Mesendoderm (in vitro differentiated cells): ENCODE measurements around the gene KAT6B.

Experiments used
- DNase-seq: peaks from one replicate; pipeline ENCODE4 v3.0.0; 2013
- H2AK5ac ChIP-seq: 2 replicates; pipeline ENCODE4 v1.6.1; 2013; ENCODE audit warnings: low read length, inconsistent platforms
- H2BK120ac ChIP-seq: 2 replicates; pipeline ENCODE4 v1.6.1; 2013; ENCODE audit warnings: low read depth, mild to moderate bottlenecking, low read length, moderate library complexity, mixed read lengths
- H2BK15ac ChIP-seq: replicated peaks from 2 replicates; pipeline ENCODE4 v1.6.1; 2013; ENCODE audit warnings: low read depth, mild to moderate bottlenecking, moderate library complexity
- H2BK5ac ChIP-seq: 2 replicates; pipeline ENCODE4 v1.6.1; 2013; ENCODE audit warnings: low read length, inconsistent platforms
- H3K18ac ChIP-seq: 2 replicates; pipeline ENCODE4 v1.6.1; 2013; ENCODE audit warnings: mild to moderate bottlenecking, low read length, mixed read lengths
- H3K23ac ChIP-seq: one replicate; pipeline ENCODE4 v1.6.1; 2013; ENCODE audit warnings: low read length
- H3K27ac ChIP-seq: 2 replicates; pipeline ENCODE4 v1.5.1; 2013; ENCODE audit warnings: low read depth, mild to moderate bottlenecking, inconsistent platforms, low read length, moderate library complexity
- H3K27me3 ChIP-seq: 2 replicates; pipeline ENCODE4 v1.6.1; 2013; ENCODE audit warnings: low read length, control low read depth, mild to moderate bottlenecking, inconsistent platforms; ENCODE audit not compliant: insufficient read depth, poor library complexity
- H3K36me3 ChIP-seq: 2 replicates; pipeline ENCODE4 v1.6.1; 2013; ENCODE audit warnings: low read length, inconsistent platforms; ENCODE audit not compliant: control insufficient read depth, insufficient read depth
- H3K4ac ChIP-seq: one replicate; pipeline ENCODE4 v1.6.1; 2013; ENCODE audit warnings: low read depth, mild to moderate bottlenecking, low read length, moderate library complexity
- H3K4me1 ChIP-seq: 2 replicates; pipeline ENCODE4 v1.6.1; 2013; ENCODE audit warnings: low read depth, low read length, inconsistent platforms; ENCODE audit not compliant: control insufficient read depth
- H3K4me2 ChIP-seq: 2 replicates; pipeline ENCODE4 v1.6.1; 2013; ENCODE audit warnings: low read length
- H3K4me3 ChIP-seq: 2 replicates; pipeline ENCODE4 v1.5.1; 2013; ENCODE audit warnings: mild to moderate bottlenecking, low read length
- H3K56ac ChIP-seq: one replicate; pipeline ENCODE4 v1.6.1; 2013; ENCODE audit warnings: low read length
- H3K79me1 ChIP-seq: 2 replicates; pipeline ENCODE4 v1.6.1; 2013; ENCODE audit warnings: low read length, inconsistent platforms
- H3K79me2 ChIP-seq: 2 replicates; pipeline ENCODE4 v1.6.1; 2013; ENCODE audit warnings: mild to moderate bottlenecking, low read length; ENCODE audit not compliant: control insufficient read depth, insufficient read depth
- H3K9ac ChIP-seq: 2 replicates; pipeline ENCODE4 v1.6.1; 2013; ENCODE audit warnings: low read length, inconsistent platforms
- H4K5ac ChIP-seq: one replicate; pipeline ENCODE4 v1.6.1; 2013; ENCODE audit warnings: low read length
- H4K8ac ChIP-seq: one replicate; pipeline ENCODE4 v1.6.1; 2013; ENCODE audit warnings: low read depth, mild to moderate bottlenecking, control low read depth, low read length, moderate library complexity
- WGBS: extraction: QIAGEN DNeasy Blood & Tissue Kit; methylation state at CpG from one replicate; pipeline ENCODE4 v1.1.7; 2013; ENCODE audit warnings: low lambda C conversion rate, missing lambda C conversion rate; ENCODE audit not compliant: insufficient coverage; ENCODE audit errors: extremely low coverage; 5-methylcytosine and 5-hydroxymethylcytosine counted together

The KAT6B gene

GRCh38 chr10:74925291-74925690 is 98.9 kb downstream of the KAT6B start:
- H3K4me2 ChIP-seq: no peak overlapping the region
- H3K27me3 ChIP-seq: no peaks in the 10 kb centered on the region
- H2BK120ac ChIP-seq: no peak overlapping the region
- no peak overlapping the region for H3K23ac ChIP-seq
- H3K4me1 ChIP-seq: peaks cover 10% of the 10 kb centered on the region
- H2AK5ac ChIP-seq: no peak overlapping the region
- H3K9ac ChIP-seq: no peak overlapping the region
- no peak overlapping the region for H3K4ac ChIP-seq
- no peak overlapping the region for H2BK5ac ChIP-seq
- DNase-seq: no peak
- H4K5ac ChIP-seq: no peak overlapping the region
- H3K18ac ChIP-seq: no peak overlapping the region
- H3K27ac ChIP-seq: no peak overlapping the region
- H2BK15ac ChIP-seq: no peak overlapping the region
- H4K8ac ChIP-seq: no peak overlapping the region
- H3K79me2 ChIP-seq: no peaks in the 10 kb centered on the region
- peaks cover 4% of the 10 kb centered on the region for H3K79me1 ChIP-seq
- no CpG with 5 or more reads among the region's 1 CpG for WGBS
- H3K36me3 ChIP-seq: no peaks in the 10 kb centered on the region
- H3K4me3 ChIP-seq: no peak overlapping the region
- no peak overlapping the region for H3K56ac ChIP-seq

- no peak overlapping the region for H4K5ac ChIP-seq
- no peak overlapping the region for H3K27ac ChIP-seq
- no peak overlapping the region for H4K8ac ChIP-seq
- H3K4ac ChIP-seq: no peak overlapping the region
- no peak overlapping the region for H2BK5ac ChIP-seq
- H3K23ac ChIP-seq: peak overlapping the region; percentile 39
- H3K79me2 ChIP-seq: no peaks in the 10 kb centered on the region
- peaks cover 10% of the 10 kb centered on the region for H3K4me1 ChIP-seq
- DNase-seq: no peak
- no peak overlapping the region for H2AK5ac ChIP-seq
- WGBS: no CpG with 5 or more reads among the region's 4 CpGs
- H3K4me2 ChIP-seq: no peak overlapping the region
- H3K27me3 ChIP-seq: no peaks in the 10 kb centered on the region
- H3K36me3 ChIP-seq: no peaks in the 10 kb centered on the region
- no peak overlapping the region for H2BK120ac ChIP-seq
- H3K4me3 ChIP-seq: no peak overlapping the region
- no peak overlapping the region for H3K9ac ChIP-seq
- H2BK15ac ChIP-seq: no peak overlapping the region
- H3K79me1 ChIP-seq: peaks cover 4% of the 10 kb centered on the region
- no peak overlapping the region for H3K18ac ChIP-seq
- no peak overlapping the region for H3K56ac ChIP-seq
Observed at GRCh38 chr10:74925708-74926107, 99.3 kb downstream of the KAT6B start.

- no peak overlapping the region for H3K27ac ChIP-seq
- no peak overlapping the region for H4K5ac ChIP-seq
- no CpG with 5 or more reads among the region's 4 CpGs for WGBS
- H3K23ac ChIP-seq: no peak overlapping the region
- no peaks in the 10 kb centered on the region for H3K36me3 ChIP-seq
- H3K4me2 ChIP-seq: no peak overlapping the region
- no peak overlapping the region for H3K9ac ChIP-seq
- no peak overlapping the region for H2BK5ac ChIP-seq
- H2BK15ac ChIP-seq: no peak overlapping the region
- no peak overlapping the region for H2BK120ac ChIP-seq
- H3K18ac ChIP-seq: no peak overlapping the region
- no peak overlapping the region for H4K8ac ChIP-seq
- peaks cover 4% of the 10 kb centered on the region for H3K79me1 ChIP-seq
- H3K4me3 ChIP-seq: no peak overlapping the region
- H3K27me3 ChIP-seq: no peaks in the 10 kb centered on the region
- H3K4me1 ChIP-seq: peaks cover 7% of the 10 kb centered on the region
- H3K56ac ChIP-seq: no peak overlapping the region
- no peak overlapping the region for H2AK5ac ChIP-seq
- no peak overlapping the region for H3K4ac ChIP-seq
- DNase-seq: no peak
- no peaks in the 10 kb centered on the region for H3K79me2 ChIP-seq
Observed at GRCh38 chr10:74926791-74927585, 100.6 kb downstream of the KAT6B start.

GRCh38 chr10:74927701-74928100 is 101.3 kb downstream of the KAT6B start:
- H3K79me1 ChIP-seq: peaks cover 4% of the 10 kb centered on the region
- H3K23ac ChIP-seq: no peak overlapping the region
- H3K4me3 ChIP-seq: no peak overlapping the region
- no peak overlapping the region for H3K9ac ChIP-seq
- no peaks in the 10 kb centered on the region for H3K36me3 ChIP-seq
- H3K79me2 ChIP-seq: no peaks in the 10 kb centered on the region
- H3K4me2 ChIP-seq: no peak overlapping the region
- no peaks in the 10 kb centered on the region for H3K27me3 ChIP-seq
- no peak overlapping the region for H3K18ac ChIP-seq
- H2BK15ac ChIP-seq: no peak overlapping the region
- no peak for DNase-seq
- H4K8ac ChIP-seq: no peak overlapping the region
- no peak overlapping the region for H3K4ac ChIP-seq
- no peak overlapping the region for H2AK5ac ChIP-seq
- H3K4me1 ChIP-seq: peaks cover 7% of the 10 kb centered on the region
- H3K56ac ChIP-seq: no peak overlapping the region
- H4K5ac ChIP-seq: no peak overlapping the region
- no peak overlapping the region for H2BK5ac ChIP-seq
- no peak overlapping the region for H3K27ac ChIP-seq
- no CpG with 5 or more reads among the region's 2 CpGs for WGBS
- H2BK120ac ChIP-seq: no peak overlapping the region

- no peak overlapping the region for H3K4me3 ChIP-seq
- H3K4me1 ChIP-seq: peaks cover 4% of the 10 kb centered on the region
- H3K79me1 ChIP-seq: peaks cover 4% of the 10 kb centered on the region
- H3K27ac ChIP-seq: no peak overlapping the region
- no peak overlapping the region for H2AK5ac ChIP-seq
- no peak overlapping the region for H3K56ac ChIP-seq
- no peaks in the 10 kb centered on the region for H3K79me2 ChIP-seq
- H3K27me3 ChIP-seq: no peaks in the 10 kb centered on the region
- H3K9ac ChIP-seq: no peak overlapping the region
- no peak overlapping the region for H2BK5ac ChIP-seq
- H2BK120ac ChIP-seq: no peak overlapping the region
- no peak overlapping the region for H3K23ac ChIP-seq
- no peak overlapping the region for H4K5ac ChIP-seq
- DNase-seq: no peak
- H4K8ac ChIP-seq: no peak overlapping the region
- H3K36me3 ChIP-seq: no peaks in the 10 kb centered on the region
- WGBS: no CpG with 5 or more reads among the region's 2 CpGs
- H3K18ac ChIP-seq: no peak overlapping the region
- no peak overlapping the region for H3K4me2 ChIP-seq
- no peak overlapping the region for H2BK15ac ChIP-seq
- no peak overlapping the region for H3K4ac ChIP-seq
Observed at GRCh38 chr10:74928742-74929191, 102.4 kb downstream of the KAT6B start.

GRCh38 chr10:74929197-74929596 is 102.8 kb downstream of the KAT6B start:
- H2BK120ac ChIP-seq: no peak overlapping the region
- no peak overlapping the region for H3K4me3 ChIP-seq
- WGBS: no CpG with 5 or more reads among the region's 5 CpGs

More at GRCh38 chr10:74929197-74929596, 102.8 kb downstream of the KAT6B start:
- Histone ChIP-seq H4K8ac (no peak overlapping the region), H2BK5ac (no peak overlapping the region), H3K23ac (no peak overlapping the region), H4K5ac (no peak overlapping the region), H3K27ac (no peak overlapping the region), H2BK15ac (no peak overlapping the region), H3K56ac (no peak overlapping the region), H2AK5ac (no peak overlapping the region), H3K4me1 (peaks cover 3% of the 10 kb centered on the region), H3K79me1 (peaks cover 4% of the 10 kb centered on the region), H3K27me3 (no peaks in the 10 kb centered on the region), H3K4me2 (no peak overlapping the region), H3K36me3 (no peaks in the 10 kb centered on the region), H3K4ac (no peak overlapping the region), H3K9ac (no peak overlapping the region), H3K18ac (no peak overlapping the region), H3K79me2 (no peaks in the 10 kb centered on the region)
- DNase-seq: no peak
